ENCODE data around the gene KRTAP6-2.

KRTAP6-2 gene

GRCh38 chr21:30567617-30568016 lies 31.1 kb downstream of the KRTAP6-2 start:
- no peak for DNase-seq (ENCODE audit: low read depth in 2 of 2)

GRCh38 chr21:30563630-30564029 lies 35.1 kb downstream of the KRTAP6-2 start:
- DNase-seq (ENCODE audit: low read depth in 2 of 2): no peak

- no peak for DNase-seq (ENCODE audit: low read depth in 2 of 2)
These were observed 35.6 kb downstream of the KRTAP6-2 start for GRCh38 chr21:30563072-30563471.

GRCh38 chr21:30561957-30562356 lies 36.7 kb downstream of the KRTAP6-2 start:
- DNase-seq (ENCODE audit: low read depth in 2 of 2): no peak

GRCh38 chr21:30561264-30561895 lies 37.3 kb downstream of the KRTAP6-2 start, which contains the start of gene KRTAP19-7:
Gene KRTAP19-7, minus strand, starts transcription at chr21:30561314. Its CDS starts 25 bp downstream, at chr21:30561289.
- no peak for DNase-seq (ENCODE audit: low read depth in 2 of 2)

- DNase-seq (ENCODE audit: low read depth in 2 of 2): no peak
These were observed 43.6 kb downstream of the KRTAP6-2 start for GRCh38 chr21:30555095-30555494.

- no peak for DNase-seq (ENCODE audit: low read depth in 2 of 2)
These were observed 45.9 kb downstream of the KRTAP6-2 start for GRCh38 chr21:30552782-30553181.
